ENCODE measurements around the gene NUP43. TPM values are rescaled to one million over a fixed set of nuclear protein-coding genes. Genes with fewer than 3 reads are reported as not detected.

The NUP43 gene
- total and polyA plus RNA-seq, 10 of the 15 experiments (the other 5 are each of a cell fraction or from before 2014, with no cell fraction given), result 8.9 to 54.2 (median 27.7) TPM

DNA sequence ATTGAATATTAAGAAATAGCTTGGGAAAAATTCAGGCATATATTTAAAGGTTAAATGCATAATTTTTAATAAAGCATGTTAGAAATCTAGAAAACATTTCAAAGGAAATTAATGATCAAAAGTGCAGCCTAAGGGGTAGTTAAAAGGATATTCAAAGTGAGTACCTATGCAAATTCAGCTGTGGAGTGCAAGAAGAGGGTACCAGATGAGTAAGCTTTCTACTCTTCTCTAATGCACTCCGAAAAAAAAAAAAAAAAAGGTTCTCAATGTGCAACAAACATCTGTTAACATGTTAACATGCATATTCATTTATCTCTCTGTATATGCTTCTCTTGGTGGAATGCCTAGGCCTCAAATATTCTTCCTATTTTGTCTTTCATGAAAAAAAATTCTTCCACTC lies 65.8 kb downstream of the NUP43 start:
- intact Hi-C loops (cut with micrococcal nuclease; ENCODE audit: unreplicated experiment) (no loop called here), in situ Hi-C loops (cut with MboI) (no loop called here)
- RAD21 ChIA-PET (ENCODE audit: unreplicated experiment), result interaction anchor here (0.6 kb wide), 1 partner anchor 115 kb away, joined by 3 read pairs; no protein-coding TSS in a partner anchor
- Histone ChIP-seq H4K20me1 (ENCODE audit: control insufficient read depth, insufficient read depth) (no peaks in the 10 kb centered on the region), H3K79me2 (ENCODE audit: control insufficient read depth, insufficient read depth, low read length) (peaks cover 2% of the 10 kb centered on the region), H3K4me1 (ENCODE audit: control insufficient read depth, insufficient read depth, low read length) (0 out of 2 replicates have a peak, but pooled peaks cover 2% of the 10 kb centered on the region), H3K9me3 (replicated peaks; ENCODE audit: control insufficient read depth, insufficient read depth, low read length) (no peaks in the 10 kb centered on the region; the same call in 2 of the 3 replicates), H3K36me3 (ENCODE audit: control insufficient read depth in 2 of 2, insufficient read depth in 2 of 2, low read length in 1 of 2) (peaks cover 12 to 19% of the 10 kb centered on the region in 2 experiments), H3K4me3 (no peak overlapping the region), H3K9ac (ENCODE audit: control insufficient read depth, insufficient read depth, low read length) (no peak overlapping the region), H3K27me3 (replicated peaks in 1 of 2; ENCODE audit: control insufficient read depth in 2 of 2, insufficient read depth in 2 of 2, low read length in 1 of 2) (no peaks in the 10 kb centered on the region), H3K4me2 (ENCODE audit: control insufficient read depth, insufficient read depth) (no peak overlapping the region), H3K27ac (ENCODE audit: control insufficient read depth, insufficient read depth) (no peak overlapping the region), H2AFZ (ENCODE audit: control insufficient read depth, low read depth, low read length) (no peak overlapping the region)
- no peak for DNase-seq (ENCODE audit: low read depth, low spot score)
- WGBS (ENCODE audit: insufficient coverage, insufficient replicate concordance, low lambda C conversion rate, missing lambda C conversion rate), result 13% methylated on average over 1 of the region's 1 CpG
- SMC1A ChIA-PET (ENCODE audit: uncharacterized antibody, unreplicated experiment), result interaction anchor here (0.8 to 1.1 kb wide), 2 partner anchors 20 to 73 kb away, joined by 4 to 6 read pairs; no protein-coding TSS in a partner anchor
- POLR2A ChIA-PET, result interaction anchor here (0.7 to 1.0 kb wide), 2 partner anchors 38 to 434 kb away, joined by 3 read pairs; no protein-coding TSS in a partner anchor
- TF ChIP-seq REST (IDR thresholded peaks at IDR 0.05; ENCODE audit: low read depth, low read length) (no peak), ZNF384 (IDR thresholded peaks at IDR 0.05; ENCODE audit: borderline replicate concordance, low read depth, low read length) (peak; percentile 54; the same call in 1 of the 2 replicates), ZNF24 (IDR thresholded peaks at IDR 0.05) (no peak), HDAC2 (IDR thresholded peaks at IDR 0.05) (no peak), PRDM15 (CRISPR knock-in tag; IDR thresholded peaks at IDR 0.05) (no peak)
- TF ChIP-seq, protein P1, sequence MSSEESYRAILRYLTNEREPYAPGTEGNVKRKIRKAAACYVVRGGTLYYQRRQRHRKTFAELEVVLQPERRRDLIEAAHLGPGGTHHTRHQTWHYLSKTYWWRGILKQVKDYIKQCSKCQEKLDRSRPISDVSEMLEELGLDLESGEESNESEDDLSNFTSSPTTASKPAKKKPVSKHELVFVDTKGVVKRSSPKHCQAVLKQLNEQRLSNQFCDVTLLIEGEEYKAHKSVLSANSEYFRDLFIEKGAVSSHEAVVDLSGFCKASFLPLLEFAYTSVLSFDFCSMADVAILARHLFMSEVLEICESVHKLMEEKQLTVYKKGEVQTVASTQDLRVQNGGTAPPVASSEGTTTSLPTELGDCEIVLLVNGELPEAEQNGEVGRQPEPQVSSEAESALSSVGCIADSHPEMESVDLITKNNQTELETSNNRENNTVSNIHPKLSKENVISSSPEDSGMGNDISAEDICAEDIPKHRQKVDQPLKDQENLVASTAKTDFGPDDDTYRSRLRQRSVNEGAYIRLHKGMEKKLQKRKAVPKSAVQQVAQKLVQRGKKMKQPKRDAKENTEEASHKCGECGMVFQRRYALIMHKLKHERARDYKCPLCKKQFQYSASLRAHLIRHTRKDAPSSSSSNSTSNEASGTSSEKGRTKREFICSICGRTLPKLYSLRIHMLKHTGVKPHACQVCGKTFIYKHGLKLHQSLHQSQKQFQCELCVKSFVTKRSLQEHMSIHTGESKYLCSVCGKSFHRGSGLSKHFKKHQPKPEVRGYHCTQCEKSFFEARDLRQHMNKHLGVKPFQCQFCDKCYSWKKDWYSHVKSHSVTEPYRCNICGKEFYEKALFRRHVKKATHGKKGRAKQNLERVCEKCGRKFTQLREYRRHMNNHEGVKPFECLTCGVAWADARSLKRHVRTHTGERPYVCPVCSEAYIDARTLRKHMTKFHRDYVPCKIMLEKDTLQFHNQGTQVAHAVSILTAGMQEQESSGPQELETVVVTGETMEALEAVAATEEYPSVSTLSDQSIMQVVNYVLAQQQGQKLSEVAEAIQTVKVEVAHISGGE (CRISPR knock-in tag; IDR thresholded peaks at IDR 0.05), result no peak
- CTCF ChIA-PET, result no interaction called here
- BruUV-seq (replicated peaks), result no TSS peak
- peak; percentile 46; the same call in 1 of the 3 replicates for ATAC-seq
- no peak for FAIRE-seq

Measured in GM12878 (cell line).